BJ (cell line): ENCODE measurements around the gene IFNLR1. TPM values are rescaled to one million over a fixed set of nuclear protein-coding genes. Genes with fewer than 3 reads are reported as not detected.

Experiments used
- CTCF ChIA-PET: fragments of 350-600 bp; formaldehyde crosslinking; extraction: SDS; loops from one replicate; lab custom pipeline; 2021; ENCODE audit warnings: antibody characterized with exemption, inconsistent platforms; lab: Yijun Ruan, JAX
- POLR2A ChIA-PET: fragments of 300-600 bp; sonication (Branson Sonifier 250); formaldehyde crosslinking; extraction: SDS; loops from one replicate; lab custom pipeline; 2021; ENCODE audit warnings: antibody characterized with exemption; lab: Charles Lee
- DNase-seq: peaks from one replicate; pipeline ENCODE4 v3.0.0-alpha.2; 2011; ENCODE audit warnings: low read depth
- H3K27me3 ChIP-seq: 2 replicates; pipeline ENCODE4 v1.6.0; 2011; ENCODE audit warnings: low read length; ENCODE audit not compliant: control insufficient read depth, insufficient read depth
- H3K36me3 ChIP-seq: 2 replicates; pipeline ENCODE4 v1.5.1; 2011; ENCODE audit warnings: low read length; ENCODE audit not compliant: control insufficient read depth, insufficient read depth
- H3K4me3 ChIP-seq: 2 replicates; pipeline ENCODE4 v1.5.1; 2011; ENCODE audit warnings: low read depth, mild to moderate bottlenecking, control low read depth, low read length
- CTCF ChIP-seq: IDR thresholded peaks from 2 replicates; pipeline ENCODE4 v1.5.1; 2011; ENCODE audit warnings: low read depth, mild to moderate bottlenecking, control low read depth, inconsistent platforms, low read length, moderate library complexity; ENCODE audit not compliant: insufficient read depth
- polyA plus RNA-seq: library from polyadenylated mRNA; depleted of rRNA; stranded (reverse); fragments of >200 nt; gene quantifications from 2 replicates; pipeline ENCODE4 v1.2.3, GENCODE V29; 2011

IFNLR1 gene
- polyA plus RNA-seq, 1 experiment = not detected

GRCh38 chr1:24195874-24196273, 8.8 kb upstream of the IFNLR1 start:
- no peaks in the 10 kb centered on the region for H3K36me3 ChIP-seq
- H3K4me3 ChIP-seq = no peak overlapping the region
- POLR2A ChIA-PET = no interaction called here
- DNase-seq = no peak
- TF ChIP-seq CTCF = no peak
- CTCF ChIA-PET = no interaction called here
- H3K27me3 ChIP-seq = peaks cover 9% of the 10 kb centered on the region; the same call in 1 of the 2 replicates

GRCh38 chr1:24195136-24195535, 8.0 kb upstream of the IFNLR1 start:
- ChIA-PET CTCF (interaction anchor here (1.8 to 6.1 kb wide), 2 partner anchors 45 to 197 kb away, joined by 5 to 59 read pairs; no protein-coding TSS in a partner anchor), POLR2A (no interaction called here)
- Histone ChIP-seq H3K36me3 (no peaks in the 10 kb centered on the region), H3K4me3 (no peak overlapping the region), H3K27me3 (peaks cover 8% of the 10 kb centered on the region; the same call in 1 of the 2 replicates)
- TF ChIP-seq CTCF = no peak
- DNase-seq = no peak

GRCh38 chr1:24193046-24193445, 6.0 kb upstream of the IFNLR1 start:
- H3K36me3 ChIP-seq = no peaks in the 10 kb centered on the region
- no peak for TF ChIP-seq CTCF
- CTCF ChIA-PET = interaction anchor here (1.0 to 6.1 kb wide), 4 partner anchors 8 to 394 kb away, joined by 5 to 59 read pairs (median 18); no protein-coding TSS in a partner anchor
- DNase-seq = no peak
- POLR2A ChIA-PET = no interaction called here
- H3K27me3 ChIP-seq = peaks cover 6% of the 10 kb centered on the region; the same call in 1 of the 2 replicates
- H3K4me3 ChIP-seq = no peak overlapping the region

GRCh38 chr1:24191860-24192259, 4.8 kb upstream of the IFNLR1 start:
- peaks cover 5% of the 10 kb centered on the region; the same call in 1 of the 2 replicates for H3K27me3 ChIP-seq
- no peak for TF ChIP-seq CTCF
- POLR2A ChIA-PET = no interaction called here
- DNase-seq = no peak
- no peak overlapping the region for H3K4me3 ChIP-seq
- CTCF ChIA-PET = interaction anchor here (1.0 to 6.1 kb wide), 3 partner anchors 9 to 200 kb away, joined by 3 to 59 read pairs (median 29); no protein-coding TSS in a partner anchor
- no peaks in the 10 kb centered on the region for H3K36me3 ChIP-seq

GRCh38 chr1:24190983-24191461, 3.9 kb upstream of the IFNLR1 start:
- ChIA-PET POLR2A (no interaction called here), CTCF (interaction anchor here (2.3 to 6.1 kb wide), 3 partner anchors 8 to 201 kb away, joined by 22 to 59 read pairs (median 29); no protein-coding TSS in a partner anchor)
- DNase-seq = no peak
- TF ChIP-seq CTCF = no peak
- H3K4me3 ChIP-seq = no peak overlapping the region
- no peaks in the 10 kb centered on the region for H3K36me3 ChIP-seq
- peaks cover 7% of the 10 kb centered on the region; the same call in 1 of the 2 replicates for H3K27me3 ChIP-seq
